CD4-positive, alpha-beta T cell (primary cell): ENCODE results near the gene TSC2. TPM values are rescaled to one million over a fixed set of nuclear protein-coding genes. Genes with fewer than 3 reads are reported as not detected.
"Not testable (repeated sequence)": the region's sequence is repeated elsewhere in the genome, so short reads cannot be mapped to it uniquely, and the experiment has no call there.

Experiments
- ATAC-seq: fragments of 200-7000 bp; cut with Tn5 transposase; one replicate; pipeline ENCODE4 v1.10.0; 2022; ENCODE audit warnings: mild to moderate bottlenecking; ENCODE audit not compliant: poor library complexity
- CTCF ChIA-PET: fragments of 350-600 bp; sonication (Branson Sonifier 250); formaldehyde crosslinking; loops from one replicate; lab custom pipeline; 2021; ENCODE audit warnings: antibody characterized with exemption, inconsistent platforms; lab: Charles Lee
- POLR2A ChIA-PET: fragments of 350-600 bp; sonication (Branson Sonifier 250); formaldehyde crosslinking; loops from one replicate; lab custom pipeline; 2021; ENCODE audit warnings: antibody characterized with exemption, inconsistent platforms; lab: Charles Lee
- DNase-seq, 14 experiments: peaks; one replicate each; pipeline ENCODE4 v3.0.0-alpha.2; 2013 to 2020; ENCODE audit warnings: mixed read lengths in 2 of 14
- H3K27ac ChIP-seq, 2 donors: one replicate each; pipeline versions ENCODE4 v1.5.1 to v1.7.0; 2013; ENCODE audit warnings: low read length in 2 of 2, low read depth in 1 of 2, mild to moderate bottlenecking in 1 of 2
- H3K27me3 ChIP-seq, 2 experiments: 1 replicate in 1 of 2; 2 replicates in 1 of 2; pipeline versions ENCODE4 v1.6.1 to v1.7.0; 2013; ENCODE audit warnings: low read length in 2 of 2, control low read depth in 1 of 2, mild to moderate bottlenecking in 1 of 2, moderate library complexity in 1 of 2; ENCODE audit not compliant: insufficient read depth in 2 of 2, control insufficient read depth in 1 of 2
- H3K36me3 ChIP-seq: one replicate; pipeline ENCODE4 v1.6.1; 2013; ENCODE audit warnings: low read length, control low read depth; ENCODE audit not compliant: insufficient read depth
- H3K4me1 ChIP-seq: one replicate; pipeline ENCODE4 v1.6.1; 2013; ENCODE audit warnings: low read length, control low read depth; ENCODE audit not compliant: insufficient read depth
- H3K4me3 ChIP-seq: one replicate; pipeline ENCODE4 v1.5.1; 2013; ENCODE audit warnings: mild to moderate bottlenecking, low read length, moderate library complexity
- H3K9me3 ChIP-seq, 2 experiments: 1 replicate in 1 of 2; 2 replicates in 1 of 2; pipeline versions ENCODE4 v1.6.1 to v1.7.0; 2013; ENCODE audit warnings: low read length in 2 of 2, mild to moderate bottlenecking in 2 of 2, control low read depth in 1 of 2, moderate library complexity in 1 of 2; ENCODE audit not compliant: control insufficient read depth in 1 of 2, insufficient read depth in 1 of 2
- H3K27ac Mint-ChIP-seq: one replicate; pipeline ENCODE4 v1.8.0; 2020; ENCODE audit warnings: mixed read lengths
- H3K27me3 Mint-ChIP-seq: one replicate; pipeline ENCODE4 v1.8.0; 2021; ENCODE audit warnings: mixed read lengths
- H3K36me3 Mint-ChIP-seq: one replicate; pipeline ENCODE4 v1.8.0; 2021; ENCODE audit warnings: low read depth, mixed read lengths
- H3K4me1 Mint-ChIP-seq: one replicate; pipeline ENCODE4 v1.8.0; 2021; ENCODE audit warnings: low read depth, mixed read lengths
- H3K4me3 Mint-ChIP-seq: one replicate; pipeline ENCODE4 v1.8.0; 2020; ENCODE audit warnings: mild to moderate bottlenecking, mixed read lengths
- H3K9me3 Mint-ChIP-seq: one replicate; pipeline ENCODE4 v1.8.0; 2020; ENCODE audit warnings: mixed read lengths
- intact Hi-C, 2 experiments: fragments of 100-400 bp; cut with DNase I in 1 of 2; cut with micrococcal nuclease in 1 of 2; formaldehyde crosslinking; loops; one replicate each; pipeline versions ENCODE4 v1.15.1 to v1.9.0; 2023 to 2025; cut with DNase I, micrococcal nuclease
- total RNA-seq, 174 experiments: library from RNA in 2 of 174; stranded (reverse) in 2 of 174; gene quantifications; one replicate each; pipeline ENCODE4 v1.2.3 and lab custom pipeline; 2021 to 2026

The TSC2 gene
- total RNA-seq, 2 experiments from 2014 or later = 83.0 to 85.0 TPM

DNA sequence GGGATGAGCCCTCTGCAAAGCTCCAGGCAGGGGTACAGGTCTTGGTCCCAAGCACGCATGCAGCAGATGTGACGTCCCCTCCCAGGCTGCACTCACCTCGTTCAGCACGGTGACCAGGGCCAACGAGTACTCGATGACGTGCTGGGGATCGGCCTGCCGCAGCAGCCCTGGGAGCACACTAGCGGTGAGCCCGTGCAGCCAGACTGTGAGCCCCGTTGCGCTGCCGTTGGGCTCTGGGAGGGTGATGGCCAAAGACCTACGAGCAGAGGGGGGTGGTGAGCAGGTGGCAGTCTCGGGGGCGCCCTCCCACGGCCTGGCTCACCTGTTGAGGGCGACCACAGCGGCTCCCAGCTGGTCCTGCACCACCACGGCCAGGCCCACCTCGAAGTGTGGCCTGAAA, 58.0 kb downstream of the TSC2 start:
- H3K27me3 Mint-ChIP-seq = not testable (repeated sequence)

DNA sequence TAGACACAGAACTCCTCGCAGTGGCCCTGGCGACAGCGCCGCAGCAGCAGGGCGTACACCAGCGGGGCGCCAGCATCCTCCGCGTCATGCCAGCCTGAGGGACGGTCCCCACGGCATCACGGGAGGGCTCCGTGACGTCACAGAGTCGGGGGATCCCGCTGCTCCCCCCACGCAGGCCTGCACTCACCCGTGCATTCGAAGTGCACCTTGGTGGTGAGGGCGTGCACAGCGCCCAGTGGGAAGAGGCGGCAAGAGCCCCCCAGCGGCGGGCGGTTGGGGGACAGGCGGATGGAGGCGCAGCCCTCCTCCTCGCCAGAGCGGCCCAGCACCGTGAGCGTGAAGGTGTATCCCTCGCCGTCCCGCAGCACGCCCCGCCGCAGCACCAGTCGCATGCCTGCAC, 58.4 kb downstream of the TSC2 start:
- H3K27ac ChIP-seq, H3K27me3 Mint-ChIP-seq, CTCF ChIA-PET, H3K4me1 ChIP-seq, H3K4me1 Mint-ChIP-seq, H3K27me3 ChIP-seq, H3K4me3 ChIP-seq, H3K4me3 Mint-ChIP-seq, H3K9me3 Mint-ChIP-seq, POLR2A ChIA-PET, DNase-seq, H3K9me3 ChIP-seq, ATAC-seq, intact Hi-C loops, H3K36me3 Mint-ChIP-seq, H3K27ac Mint-ChIP-seq: not testable (repeated sequence)
- peaks cover 11% of the 10 kb centered on the region for H3K36me3 ChIP-seq

More for the DNA sequence above, 58.0 kb downstream of the TSC2 start:
- peaks cover 11% of the 10 kb centered on the region for H3K36me3 Mint-ChIP-seq
- DNase-seq, H3K27ac Mint-ChIP-seq, H3K4me3 ChIP-seq, H3K4me3 Mint-ChIP-seq, H3K9me3 ChIP-seq, H3K27ac ChIP-seq, H3K4me1 ChIP-seq, CTCF ChIA-PET, H3K4me1 Mint-ChIP-seq, H3K9me3 Mint-ChIP-seq, ATAC-seq, intact Hi-C loops, POLR2A ChIA-PET, H3K27me3 ChIP-seq: not testable (repeated sequence)
- peaks cover 11% of the 10 kb centered on the region for H3K36me3 ChIP-seq

DNA sequence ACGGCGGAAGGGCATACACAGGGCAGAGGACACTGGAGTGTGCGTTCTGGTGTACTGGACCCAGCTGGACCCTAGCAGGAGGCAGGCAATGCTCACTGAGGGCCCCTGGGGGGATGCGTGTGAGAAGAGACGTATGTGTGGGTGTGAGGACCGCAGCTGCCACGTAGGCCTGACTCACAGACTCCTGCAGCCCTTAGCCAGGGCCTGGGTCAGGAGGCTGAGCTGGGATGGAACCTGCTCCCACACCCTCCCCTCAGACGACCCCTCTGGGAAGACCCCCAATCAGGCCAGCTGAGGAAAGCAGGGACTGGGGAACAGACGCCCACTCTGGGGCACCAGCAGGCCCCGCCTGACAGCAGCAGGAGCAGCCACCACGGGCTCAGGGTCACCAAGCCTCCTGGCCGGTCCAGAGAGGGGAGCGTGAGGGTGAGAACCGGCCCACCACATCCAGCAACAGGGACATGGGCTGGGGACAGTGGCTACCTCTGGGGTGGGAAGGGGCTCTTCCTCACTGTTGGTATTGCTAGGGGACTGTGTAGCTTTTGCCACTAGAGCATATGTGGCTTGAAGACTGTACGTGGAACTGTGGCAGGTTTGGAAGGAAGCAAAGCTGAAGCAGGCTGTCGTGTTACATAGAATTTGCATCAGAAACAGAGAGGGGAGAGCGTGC, 59.5 kb downstream of the TSC2 start:
- H3K36me3 Mint-ChIP-seq, H3K4me3 ChIP-seq, H3K27ac Mint-ChIP-seq, H3K9me3 Mint-ChIP-seq, POLR2A ChIA-PET, intact Hi-C loops, H3K36me3 ChIP-seq, DNase-seq, H3K27me3 Mint-ChIP-seq, H3K9me3 ChIP-seq, H3K27me3 ChIP-seq, ATAC-seq, H3K4me1 ChIP-seq, H3K4me1 Mint-ChIP-seq, H3K4me3 Mint-ChIP-seq, CTCF ChIA-PET, H3K27ac ChIP-seq: not testable (repeated sequence)

DNA sequence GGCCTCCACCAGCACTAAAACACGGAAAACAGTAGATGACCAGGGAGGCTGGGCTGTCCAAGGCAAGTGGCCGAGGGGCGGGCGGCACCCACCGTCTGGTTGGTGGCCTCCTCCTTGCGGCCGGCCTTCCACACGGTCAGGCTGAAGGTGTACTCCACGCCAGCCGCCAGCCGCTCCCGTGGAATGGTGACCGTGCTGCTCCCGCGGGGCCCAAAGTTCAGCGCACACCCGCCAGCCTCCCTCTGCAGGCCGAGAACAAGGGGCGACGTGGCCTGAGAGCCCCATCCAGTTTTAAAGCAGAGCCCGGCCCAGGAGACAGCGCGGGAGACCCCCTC, 60.0 kb downstream of the TSC2 start:
- H3K36me3 ChIP-seq, H3K9me3 Mint-ChIP-seq, DNase-seq, intact Hi-C loops, CTCF ChIA-PET, H3K4me1 Mint-ChIP-seq, H3K36me3 Mint-ChIP-seq, H3K4me3 ChIP-seq, H3K27me3 ChIP-seq, ATAC-seq, H3K4me3 Mint-ChIP-seq, POLR2A ChIA-PET, H3K27me3 Mint-ChIP-seq, H3K27ac ChIP-seq, H3K4me1 ChIP-seq, H3K9me3 ChIP-seq, H3K27ac Mint-ChIP-seq: not testable (repeated sequence)

GRCh38 chr16:2108446-2109270, 60.9 kb downstream of the TSC2 start:
- H3K4me3 ChIP-seq, H3K4me3 Mint-ChIP-seq, H3K36me3 Mint-ChIP-seq, H3K4me1 ChIP-seq, intact Hi-C loops, H3K27me3 ChIP-seq, H3K27ac ChIP-seq, H3K27me3 Mint-ChIP-seq, H3K9me3 Mint-ChIP-seq, ATAC-seq, CTCF ChIA-PET, H3K36me3 ChIP-seq, DNase-seq, H3K9me3 ChIP-seq, H3K27ac Mint-ChIP-seq, H3K4me1 Mint-ChIP-seq, POLR2A ChIA-PET: not testable (repeated sequence)

GRCh38 chr16:2109271-2109580, 61.4 kb downstream of the TSC2 start:
- H3K36me3 ChIP-seq, H3K4me3 Mint-ChIP-seq, H3K4me1 Mint-ChIP-seq, CTCF ChIA-PET, H3K4me3 ChIP-seq, H3K4me1 ChIP-seq, ATAC-seq, H3K27me3 ChIP-seq, intact Hi-C loops, H3K9me3 Mint-ChIP-seq, POLR2A ChIA-PET, H3K9me3 ChIP-seq, H3K27ac Mint-ChIP-seq, H3K27ac ChIP-seq, DNase-seq, H3K36me3 Mint-ChIP-seq, H3K27me3 Mint-ChIP-seq: not testable (repeated sequence)

DNA sequence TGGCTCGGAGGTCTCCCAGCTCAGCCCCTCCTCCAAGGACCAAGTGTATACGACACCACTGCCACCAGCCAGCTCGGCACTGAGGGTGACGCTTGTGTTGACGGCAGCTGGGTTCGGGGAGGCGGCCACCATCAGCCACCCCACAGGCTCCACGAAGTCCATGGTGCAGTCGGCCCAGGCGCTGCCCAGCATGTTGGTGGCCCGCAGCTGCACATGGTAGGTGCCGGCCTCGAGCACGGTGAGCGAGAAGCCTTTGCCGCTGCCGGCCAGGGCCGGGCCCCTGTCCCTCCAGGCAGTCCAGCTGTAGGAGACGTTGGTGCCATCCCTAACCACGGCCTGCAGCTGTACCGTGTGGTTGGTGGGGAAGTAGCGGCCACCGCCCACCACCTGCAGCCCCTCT, 62.1 kb downstream of the TSC2 start:
- intact Hi-C loops, DNase-seq, H3K36me3 ChIP-seq, H3K4me3 Mint-ChIP-seq, H3K27ac Mint-ChIP-seq, H3K27me3 ChIP-seq, H3K9me3 ChIP-seq, H3K36me3 Mint-ChIP-seq, H3K4me3 ChIP-seq, POLR2A ChIA-PET, H3K9me3 Mint-ChIP-seq, H3K4me1 ChIP-seq, H3K4me1 Mint-ChIP-seq, ATAC-seq, CTCF ChIA-PET, H3K27ac ChIP-seq, H3K27me3 Mint-ChIP-seq: not testable (repeated sequence)
